ENCODE results near the gene GRM4. TPM values are rescaled to one million over a fixed set of nuclear protein-coding genes. Genes with fewer than 3 reads are reported as not detected.

GRM4 gene
- total and polyA plus RNA-seq, 9 donors: 1.1 to 4.8 (median 1.9) TPM

DNA sequence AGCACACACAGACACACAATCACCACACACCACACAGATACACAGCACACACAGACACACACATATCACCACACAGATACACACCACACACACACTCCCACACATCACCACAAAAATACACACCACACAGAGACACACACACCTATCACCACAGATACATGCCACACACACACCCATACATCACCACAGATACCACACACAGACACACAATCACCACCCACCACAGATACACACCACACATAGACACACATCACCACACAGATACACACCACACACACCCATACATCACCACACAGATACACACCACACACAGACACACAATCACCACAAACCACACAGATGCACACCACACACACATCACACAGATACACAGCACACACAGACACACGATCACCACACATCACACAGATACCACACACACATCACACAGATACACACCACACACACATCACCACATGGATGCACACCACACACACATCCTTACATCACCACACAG, 74.0 kb downstream of the GRM4 start:
- no peaks in the 10 kb centered on the region for H3K4me1 ChIP-seq (ENCODE audit: control insufficient read depth, insufficient read depth, low read length)
- H3K36me3 ChIP-seq (ENCODE audit: control insufficient read depth, insufficient read depth, low read length): no peaks in the 10 kb centered on the region
- no peak overlapping the region for H3K4me3 ChIP-seq (ENCODE audit: low read length)
- H3K27ac ChIP-seq (ENCODE audit: low read length): no peak overlapping the region
- DNase-seq: no peak
- H3K27me3 ChIP-seq (ENCODE audit: control insufficient read depth, insufficient read depth, low read length): peaks cover 13% of the 10 kb centered on the region
- WGBS (ENCODE audit: insufficient coverage): 100% methylated on average over 1 of the region's 1 CpG
- no peaks in the 10 kb centered on the region for H3K9me3 ChIP-seq (replicated peaks; ENCODE audit: control insufficient read depth, low read depth, low read length)

DNA sequence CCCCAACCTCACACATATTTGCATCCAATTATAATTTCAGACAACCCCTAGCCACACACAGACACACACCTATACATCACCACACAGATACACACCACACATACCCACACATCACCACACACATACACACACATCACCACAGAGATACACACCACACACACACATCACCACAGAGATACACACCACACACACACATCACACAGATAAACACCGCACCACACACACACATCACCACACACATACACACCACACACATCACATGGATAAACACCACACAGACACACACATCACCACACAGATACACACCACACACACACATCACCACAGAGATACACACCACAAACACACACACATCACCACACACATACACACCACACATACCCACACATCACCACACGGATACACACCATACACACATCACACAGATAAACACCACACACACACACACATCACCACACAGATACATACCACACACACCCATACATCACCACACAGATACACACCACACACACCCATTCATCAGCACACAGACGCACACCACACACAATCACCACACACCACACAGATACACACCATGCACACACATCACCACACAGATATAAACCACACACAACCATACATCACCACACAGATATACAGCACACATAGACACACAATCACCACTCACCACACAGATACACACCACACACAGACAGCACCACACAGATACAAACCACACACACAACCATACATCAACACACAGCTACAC, 74.6 kb downstream of the GRM4 start:
- no peaks in the 10 kb centered on the region for H3K36me3 ChIP-seq (ENCODE audit: control insufficient read depth, insufficient read depth, low read length)
- H3K9me3 ChIP-seq (replicated peaks; ENCODE audit: control insufficient read depth, low read depth, low read length): no peaks in the 10 kb centered on the region
- no peak overlapping the region for H3K4me3 ChIP-seq (ENCODE audit: low read length)
- peaks cover 20% of the 10 kb centered on the region for H3K27me3 ChIP-seq (ENCODE audit: control insufficient read depth, insufficient read depth, low read length)
- no peak for DNase-seq
- 88% methylated on average over 2 of the region's 3 CpGs for WGBS (ENCODE audit: insufficient coverage)
- no peak overlapping the region for H3K27ac ChIP-seq (ENCODE audit: low read length)
- no peaks in the 10 kb centered on the region for H3K4me1 ChIP-seq (ENCODE audit: control insufficient read depth, insufficient read depth, low read length)

DNA sequence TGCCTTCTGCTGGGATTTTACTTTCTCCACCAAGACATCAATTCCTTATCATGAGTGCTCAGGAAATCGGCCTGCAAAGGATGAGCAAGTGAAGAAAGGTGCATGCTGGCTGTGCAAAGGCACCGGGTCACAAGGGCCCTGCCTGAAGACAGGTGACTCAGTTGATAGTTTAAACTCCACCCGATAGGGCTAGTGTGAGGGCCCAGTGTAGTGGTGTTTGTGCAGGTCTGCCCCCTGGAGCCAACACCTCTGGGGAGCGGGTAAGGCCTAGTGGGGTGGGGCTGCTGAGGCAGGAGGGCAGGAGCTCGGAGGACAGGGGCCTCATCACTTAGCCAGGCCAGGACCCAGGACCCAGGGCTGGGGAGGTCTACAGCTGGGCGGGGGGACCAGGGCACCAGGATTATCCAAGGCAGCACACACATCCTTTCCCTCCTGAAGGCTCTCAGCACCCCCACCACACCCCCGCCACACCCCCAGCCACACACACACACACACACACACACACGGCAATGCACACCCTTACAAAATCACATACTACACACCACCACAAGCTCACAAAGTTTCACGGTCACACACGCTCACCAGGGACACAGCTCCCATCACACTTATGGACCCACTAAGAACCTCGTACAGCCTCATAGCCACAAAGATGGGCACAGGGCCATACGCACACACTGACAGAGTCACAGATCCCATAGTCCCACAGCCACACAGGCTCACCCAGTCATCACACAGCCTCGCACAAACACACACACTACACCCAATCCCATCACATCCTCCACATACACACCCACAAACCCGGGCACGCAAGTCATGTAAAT, 75.4 kb downstream of the GRM4 start:
- 67% methylated on average over 13 of the region's 15 CpGs for WGBS (ENCODE audit: insufficient coverage)
- no peak for DNase-seq
- H3K27me3 ChIP-seq (ENCODE audit: control insufficient read depth, insufficient read depth, low read length): peaks cover 22% of the 10 kb centered on the region

DNA sequence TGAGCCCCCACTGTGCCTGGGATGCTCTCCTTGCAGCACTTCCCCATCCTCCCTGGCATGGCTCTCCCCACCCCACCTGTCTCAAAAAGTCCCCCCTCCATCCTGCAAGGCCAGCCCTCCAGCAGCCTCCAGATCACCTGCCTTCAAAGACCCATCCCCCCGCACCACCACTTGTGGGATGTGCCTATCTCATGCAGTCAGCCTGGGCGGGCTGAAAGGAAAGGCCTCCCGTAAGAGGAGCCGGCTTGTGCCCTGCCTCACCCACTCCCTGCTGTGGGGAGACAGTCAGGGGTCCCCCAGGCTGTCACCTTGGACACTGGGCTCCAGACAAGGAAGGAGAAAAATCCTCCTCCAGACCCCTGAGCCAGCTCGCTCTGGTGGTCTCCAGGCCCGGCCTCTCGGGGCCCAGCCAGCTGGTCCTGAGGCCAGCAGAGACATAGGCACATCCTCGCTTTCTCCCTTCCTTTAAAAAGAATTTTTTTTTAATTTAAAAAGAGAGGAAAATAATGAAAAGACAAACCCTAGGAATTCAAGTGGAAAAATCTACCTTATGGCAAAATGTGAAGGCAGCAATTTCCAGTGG, 77.3 kb downstream of the GRM4 start:
- no CpG with 5 or more reads among the region's 8 CpGs for WGBS (ENCODE audit: insufficient coverage)
- peaks cover 30% of the 10 kb centered on the region for H3K27me3 ChIP-seq (ENCODE audit: control insufficient read depth, insufficient read depth, low read length)
- no peaks in the 10 kb centered on the region for H3K9me3 ChIP-seq (replicated peaks; ENCODE audit: control insufficient read depth, low read depth, low read length)
- no peak overlapping the region for H3K4me3 ChIP-seq (ENCODE audit: low read length)
- no peaks in the 10 kb centered on the region for H3K36me3 ChIP-seq (ENCODE audit: control insufficient read depth, insufficient read depth, low read length)
- H3K4me1 ChIP-seq (ENCODE audit: control insufficient read depth, insufficient read depth, low read length): peaks cover 17% of the 10 kb centered on the region
- H3K27ac ChIP-seq (ENCODE audit: low read length): no peak overlapping the region
- DNase-seq: no peak

More for the DNA sequence above, 75.4 kb downstream of the GRM4 start:
- H3K4me3 ChIP-seq (ENCODE audit: low read length): no peak overlapping the region
- peaks cover 6% of the 10 kb centered on the region for H3K4me1 ChIP-seq (ENCODE audit: control insufficient read depth, insufficient read depth, low read length)
- no peaks in the 10 kb centered on the region for H3K36me3 ChIP-seq (ENCODE audit: control insufficient read depth, insufficient read depth, low read length)
- H3K9me3 ChIP-seq (replicated peaks; ENCODE audit: control insufficient read depth, low read depth, low read length): no peaks in the 10 kb centered on the region
- no peak overlapping the region for H3K27ac ChIP-seq (ENCODE audit: low read length)

DNA sequence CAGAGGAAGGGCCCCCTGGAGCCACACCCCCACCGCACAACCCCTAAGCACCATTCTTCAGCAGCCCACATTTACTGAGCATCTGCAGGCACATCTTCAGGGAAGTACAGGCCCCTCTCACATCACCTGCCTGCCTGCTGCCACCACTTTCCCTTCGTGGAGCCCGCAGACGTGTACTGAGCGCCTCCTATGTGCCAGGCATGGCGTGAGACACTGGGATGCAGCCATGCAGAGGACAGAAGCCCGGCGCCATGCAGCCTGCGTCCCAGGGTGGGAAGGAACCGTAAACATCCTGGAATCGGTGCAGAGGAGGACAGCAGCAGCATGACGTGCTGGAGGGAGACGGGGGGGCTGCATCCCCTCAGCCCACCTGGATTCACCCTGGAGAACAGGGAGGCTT, 78.1 kb downstream of the GRM4 start:
- Histone ChIP-seq H3K4me3 (ENCODE audit: low read length) (no peak overlapping the region), H3K9me3 (replicated peaks; ENCODE audit: control insufficient read depth, low read depth, low read length) (no peaks in the 10 kb centered on the region), H3K27ac (ENCODE audit: low read length) (no peak overlapping the region), H3K4me1 (ENCODE audit: control insufficient read depth, insufficient read depth, low read length) (peaks cover 20% of the 10 kb centered on the region), H3K27me3 (ENCODE audit: control insufficient read depth, insufficient read depth, low read length) (peaks cover 37% of the 10 kb centered on the region), H3K36me3 (ENCODE audit: control insufficient read depth, insufficient read depth, low read length) (no peaks in the 10 kb centered on the region)
- no peak for DNase-seq
- 48% methylated on average over 12 of the region's 13 CpGs for WGBS (ENCODE audit: insufficient coverage)

DNA sequence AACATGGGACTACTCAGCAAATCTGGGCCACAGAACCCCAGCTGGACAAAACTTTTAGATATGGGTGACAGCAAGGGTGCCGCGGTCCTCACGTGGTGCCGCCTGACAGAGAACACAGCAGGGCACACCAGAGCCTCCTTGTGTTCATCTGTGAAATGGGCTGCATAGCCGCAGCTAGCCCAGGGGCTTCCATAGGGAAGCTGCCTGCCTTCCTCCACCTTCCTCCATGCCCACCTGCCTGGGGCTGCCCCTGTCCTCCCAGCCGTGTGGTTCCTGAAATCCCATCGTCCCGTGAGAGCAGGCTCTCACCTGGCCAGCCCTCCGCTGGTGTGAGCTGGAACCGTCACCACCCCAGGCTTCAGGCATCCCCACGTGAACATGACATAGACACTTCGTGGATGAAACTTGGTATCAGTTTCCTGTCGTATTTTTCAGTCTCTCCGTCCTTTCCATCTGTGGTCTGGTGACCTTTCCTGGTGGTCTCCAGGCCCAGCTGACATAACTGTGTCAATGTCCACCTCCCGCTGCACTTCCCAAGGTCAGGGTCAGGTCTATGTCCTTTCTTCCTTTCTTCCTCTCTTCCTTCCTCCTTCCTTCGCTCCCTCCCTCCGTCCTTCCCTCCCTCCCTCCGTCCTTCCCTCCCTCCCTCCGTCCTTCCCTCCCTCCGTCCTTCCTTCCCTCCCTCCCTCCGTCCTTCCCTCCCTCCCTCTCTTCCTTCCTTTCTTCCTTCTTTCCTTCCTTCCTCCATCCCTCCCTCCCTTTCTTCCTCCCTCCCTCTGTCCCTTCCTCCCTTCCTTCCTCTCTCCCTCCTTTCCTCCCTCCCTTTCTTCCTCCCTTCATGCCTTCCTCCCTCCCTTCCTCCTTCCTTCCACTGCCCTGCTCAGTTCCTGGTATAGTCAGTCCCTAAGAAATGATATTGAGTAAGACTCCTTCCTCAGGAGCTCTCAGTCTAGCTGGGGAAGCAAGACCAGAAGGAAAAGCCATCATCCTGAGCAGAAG, 78.8 kb downstream of the GRM4 start:
- H3K9me3 ChIP-seq (replicated peaks; ENCODE audit: control insufficient read depth, low read depth, low read length): no peaks in the 10 kb centered on the region
- no peak for DNase-seq
- no peak overlapping the region for H3K4me3 ChIP-seq (ENCODE audit: low read length)
- H3K4me1 ChIP-seq (ENCODE audit: control insufficient read depth, insufficient read depth, low read length): peaks cover 20% of the 10 kb centered on the region
- no peaks in the 10 kb centered on the region for H3K36me3 ChIP-seq (ENCODE audit: control insufficient read depth, insufficient read depth, low read length)
- peaks cover 42% of the 10 kb centered on the region for H3K27me3 ChIP-seq (ENCODE audit: control insufficient read depth, insufficient read depth, low read length)
- 59% methylated on average over 21 of the region's 21 CpGs for WGBS (ENCODE audit: insufficient coverage)
- H3K27ac ChIP-seq (ENCODE audit: low read length): no peak overlapping the region

DNA sequence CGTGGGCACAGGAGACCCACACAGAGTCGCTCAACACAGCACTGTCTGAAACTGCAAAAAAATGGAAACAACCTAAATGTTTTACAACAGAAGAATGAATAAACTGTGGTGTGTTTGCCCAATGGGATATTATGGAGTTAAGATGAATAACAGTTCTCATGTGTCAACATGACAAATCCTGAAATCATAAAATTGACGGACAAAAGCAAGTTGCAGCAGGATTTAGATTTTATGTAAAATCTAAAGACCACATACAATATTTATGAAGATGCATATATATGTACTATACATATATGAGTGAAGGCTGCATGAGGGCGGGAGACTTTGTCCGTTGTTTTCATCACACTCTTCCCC, 79.7 kb downstream of the GRM4 start:
- DNase-seq: no peak
- Histone ChIP-seq H3K4me3 (ENCODE audit: low read length) (no peak overlapping the region), H3K36me3 (ENCODE audit: control insufficient read depth, insufficient read depth, low read length) (no peaks in the 10 kb centered on the region), H3K27me3 (ENCODE audit: control insufficient read depth, insufficient read depth, low read length) (peaks cover 42% of the 10 kb centered on the region), H3K4me1 (ENCODE audit: control insufficient read depth, insufficient read depth, low read length) (peaks cover 20% of the 10 kb centered on the region), H3K9me3 (replicated peaks; ENCODE audit: control insufficient read depth, low read depth, low read length) (no peaks in the 10 kb centered on the region), H3K27ac (ENCODE audit: low read length) (no peak overlapping the region)
- no CpG with 5 or more reads among the region's 5 CpGs for WGBS (ENCODE audit: insufficient coverage)

DNA sequence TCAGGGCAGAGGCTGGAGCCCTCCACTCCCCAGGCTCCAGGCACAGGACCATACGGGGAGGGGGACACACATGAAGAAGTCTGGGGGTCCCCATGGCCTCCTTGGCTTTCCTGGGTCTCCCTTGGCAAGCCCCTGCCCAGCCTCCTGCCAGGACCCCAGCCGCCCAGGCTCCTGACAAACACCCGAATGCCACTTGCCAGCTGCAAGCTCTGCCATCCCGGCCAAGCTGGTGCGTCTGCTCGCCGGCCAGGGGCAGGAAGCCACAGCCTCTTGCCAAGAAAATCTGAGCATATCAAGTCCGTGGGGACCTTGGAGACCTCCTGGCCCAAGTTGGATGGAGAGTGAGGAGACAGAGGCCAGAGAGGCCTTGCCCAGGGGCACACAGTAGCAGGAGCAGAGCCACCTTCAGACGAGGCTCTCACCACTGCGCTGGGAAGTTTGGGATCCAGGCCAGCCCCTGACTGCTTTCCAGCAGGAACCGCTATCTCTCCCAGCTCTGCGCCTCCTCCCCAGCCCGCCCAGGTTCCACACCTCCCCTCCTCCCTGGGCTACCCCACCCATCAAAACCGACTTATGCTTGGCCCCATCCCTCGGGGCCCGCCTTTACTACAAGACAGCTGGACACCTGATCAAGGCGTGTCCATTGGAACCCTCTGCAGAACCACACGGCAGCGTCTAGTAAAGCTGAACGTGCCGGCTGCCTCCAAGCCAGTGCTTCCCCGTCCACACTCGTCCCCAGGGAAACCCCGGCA, 80.2 kb downstream of the GRM4 start:
- no peaks in the 10 kb centered on the region for H3K36me3 ChIP-seq (ENCODE audit: control insufficient read depth, insufficient read depth, low read length)
- H3K4me3 ChIP-seq (ENCODE audit: low read length): no peak overlapping the region
- WGBS (ENCODE audit: insufficient coverage): 27% methylated on average over 16 of the region's 24 CpGs
- peak; percentile 29 for DNase-seq
- H3K9me3 ChIP-seq (replicated peaks; ENCODE audit: control insufficient read depth, low read depth, low read length): no peaks in the 10 kb centered on the region
- peaks cover 20% of the 10 kb centered on the region for H3K4me1 ChIP-seq (ENCODE audit: control insufficient read depth, insufficient read depth, low read length)
- peaks cover 44% of the 10 kb centered on the region for H3K27me3 ChIP-seq (ENCODE audit: control insufficient read depth, insufficient read depth, low read length)
- no peak overlapping the region for H3K27ac ChIP-seq (ENCODE audit: low read length)

DNA sequence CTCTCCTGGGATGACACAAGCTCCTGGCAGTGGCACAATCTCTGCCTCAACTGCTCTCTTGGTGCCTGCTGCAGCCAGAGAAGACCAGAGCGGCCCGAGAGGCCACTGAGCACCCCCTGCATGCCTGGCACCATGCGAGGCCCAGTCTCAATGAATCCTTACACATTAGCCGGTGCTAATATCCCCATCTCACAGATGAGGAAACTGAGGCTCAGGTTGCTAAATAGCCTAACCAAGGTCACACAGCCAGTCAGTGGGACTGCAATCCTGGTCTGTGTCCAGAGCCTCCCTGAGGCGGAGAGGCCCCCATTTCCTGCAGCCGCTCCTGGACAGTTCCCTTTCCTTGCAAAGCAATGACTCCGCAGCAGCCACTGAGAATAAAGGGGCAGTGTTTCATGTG, 81.2 kb downstream of the GRM4 start:
- Histone ChIP-seq H3K9me3 (replicated peaks; ENCODE audit: control insufficient read depth, low read depth, low read length) (no peaks in the 10 kb centered on the region), H3K36me3 (ENCODE audit: control insufficient read depth, insufficient read depth, low read length) (no peaks in the 10 kb centered on the region), H3K4me3 (ENCODE audit: low read length) (no peak overlapping the region), H3K27me3 (ENCODE audit: control insufficient read depth, insufficient read depth, low read length) (peaks cover 44% of the 10 kb centered on the region), H3K27ac (ENCODE audit: low read length) (no peak overlapping the region), H3K4me1 (ENCODE audit: control insufficient read depth, insufficient read depth, low read length) (peaks cover 20% of the 10 kb centered on the region)
- no peak for DNase-seq
- WGBS (ENCODE audit: insufficient coverage): 57% methylated on average over 4 of the region's 7 CpGs
